BJ (cell line): ENCODE results near the gene RAPGEF5. TPM values are rescaled to one million over a fixed set of nuclear protein-coding genes. Genes with fewer than 3 reads are reported as not detected.

Source experiments
- CTCF ChIA-PET: fragments of 350-600 bp; formaldehyde crosslinking; extraction: SDS; loops from one replicate; lab custom pipeline; 2021; ENCODE audit warnings: antibody characterized with exemption, inconsistent platforms; lab: Yijun Ruan, JAX
- POLR2A ChIA-PET: fragments of 300-600 bp; sonication (Branson Sonifier 250); formaldehyde crosslinking; extraction: SDS; loops from one replicate; lab custom pipeline; 2021; ENCODE audit warnings: antibody characterized with exemption; lab: Charles Lee
- DNase-seq: peaks from one replicate; pipeline ENCODE4 v3.0.0-alpha.2; 2011; ENCODE audit warnings: low read depth
- H3K27me3 ChIP-seq: 2 replicates; pipeline ENCODE4 v1.6.0; 2011; ENCODE audit warnings: low read length; ENCODE audit not compliant: control insufficient read depth, insufficient read depth
- H3K36me3 ChIP-seq: 2 replicates; pipeline ENCODE4 v1.5.1; 2011; ENCODE audit warnings: low read length; ENCODE audit not compliant: control insufficient read depth, insufficient read depth
- H3K4me3 ChIP-seq: 2 replicates; pipeline ENCODE4 v1.5.1; 2011; ENCODE audit warnings: low read depth, mild to moderate bottlenecking, control low read depth, low read length
- polyA plus RNA-seq: library from polyadenylated mRNA; depleted of rRNA; stranded (reverse); fragments of >200 nt; gene quantifications from 2 replicates; pipeline ENCODE4 v1.2.3, GENCODE V29; 2011
- TF ChIP-seq, protein P1 (sequence below): IDR thresholded peaks from 2 replicates; pipeline ENCODE4 v1.5.1; 2011; ENCODE audit warnings: low read depth, mild to moderate bottlenecking, control low read depth, inconsistent platforms, low read length, moderate library complexity; ENCODE audit not compliant: insufficient read depth

The RAPGEF5 gene
- polyA plus RNA-seq, 1 experiment = not detected

- Histone ChIP-seq H3K4me3 (no peak overlapping the region), H3K27me3 (peaks cover 7% of the 10 kb centered on the region), H3K36me3 (no peaks in the 10 kb centered on the region)
- POLR2A ChIA-PET = no interaction called here
- TF ChIP-seq, protein P1, sequence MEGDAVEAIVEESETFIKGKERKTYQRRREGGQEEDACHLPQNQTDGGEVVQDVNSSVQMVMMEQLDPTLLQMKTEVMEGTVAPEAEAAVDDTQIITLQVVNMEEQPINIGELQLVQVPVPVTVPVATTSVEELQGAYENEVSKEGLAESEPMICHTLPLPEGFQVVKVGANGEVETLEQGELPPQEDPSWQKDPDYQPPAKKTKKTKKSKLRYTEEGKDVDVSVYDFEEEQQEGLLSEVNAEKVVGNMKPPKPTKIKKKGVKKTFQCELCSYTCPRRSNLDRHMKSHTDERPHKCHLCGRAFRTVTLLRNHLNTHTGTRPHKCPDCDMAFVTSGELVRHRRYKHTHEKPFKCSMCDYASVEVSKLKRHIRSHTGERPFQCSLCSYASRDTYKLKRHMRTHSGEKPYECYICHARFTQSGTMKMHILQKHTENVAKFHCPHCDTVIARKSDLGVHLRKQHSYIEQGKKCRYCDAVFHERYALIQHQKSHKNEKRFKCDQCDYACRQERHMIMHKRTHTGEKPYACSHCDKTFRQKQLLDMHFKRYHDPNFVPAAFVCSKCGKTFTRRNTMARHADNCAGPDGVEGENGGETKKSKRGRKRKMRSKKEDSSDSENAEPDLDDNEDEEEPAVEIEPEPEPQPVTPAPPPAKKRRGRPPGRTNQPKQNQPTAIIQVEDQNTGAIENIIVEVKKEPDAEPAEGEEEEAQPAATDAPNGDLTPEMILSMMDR = no peak
- DNase-seq = no peak
- CTCF ChIA-PET = no interaction called here
Observed at GRCh38 chr7:22354462-22354861, 2.5 kb downstream of the RAPGEF5 start.

DNA sequence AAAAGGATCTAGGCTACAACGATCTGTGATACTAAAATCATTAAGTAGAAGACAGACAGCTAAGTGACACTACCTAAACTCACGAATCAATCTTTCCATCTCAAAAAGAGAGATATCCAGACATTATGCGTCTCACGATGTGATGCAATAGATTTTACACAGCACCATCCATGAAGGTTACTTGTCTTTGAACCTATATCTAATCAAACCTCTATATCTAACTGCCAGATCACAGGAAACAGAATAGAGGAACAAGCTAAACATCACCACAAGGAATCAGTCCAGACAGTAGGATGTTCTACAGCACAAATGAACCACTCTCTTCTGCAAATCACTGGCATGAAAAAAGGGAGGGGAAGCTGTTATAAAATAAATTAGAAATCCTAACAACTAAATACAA is 4.1 kb downstream of the RAPGEF5 start:
- ChIA-PET CTCF (no interaction called here), POLR2A (no interaction called here)
- no peak overlapping the region for H3K4me3 ChIP-seq
- H3K27me3 ChIP-seq = peaks cover 5% of the 10 kb centered on the region
- no peak for DNase-seq
- H3K36me3 ChIP-seq = no peaks in the 10 kb centered on the region
- TF ChIP-seq, protein P1 = no peak

- POLR2A ChIA-PET = no interaction called here
- TF ChIP-seq, protein P1 = no peak
- Histone ChIP-seq H3K27me3 (peaks cover 3% of the 10 kb centered on the region), H3K36me3 (no peaks in the 10 kb centered on the region), H3K4me3 (no peak overlapping the region)
- CTCF ChIA-PET = interaction anchor here (1.1 kb wide), 1 partner anchor 20 kb away, joined by 4 read pairs; no protein-coding TSS in a partner anchor
- no peak for DNase-seq
Observed at GRCh38 chr7:22351878-22352277, 5.1 kb downstream of the RAPGEF5 start.

- no peak overlapping the region for H3K4me3 ChIP-seq
- DNase-seq = no peak
- H3K27me3 ChIP-seq = peaks cover 3% of the 10 kb centered on the region
- CTCF ChIA-PET = interaction anchor here (1.1 kb wide), 1 partner anchor 20 kb away, joined by 4 read pairs; no protein-coding TSS in a partner anchor
- H3K36me3 ChIP-seq = no peaks in the 10 kb centered on the region
- POLR2A ChIA-PET = no interaction called here
- TF ChIP-seq, protein P1 = no peak
Observed at GRCh38 chr7:22351329-22351692, 5.6 kb downstream of the RAPGEF5 start.

DNA sequence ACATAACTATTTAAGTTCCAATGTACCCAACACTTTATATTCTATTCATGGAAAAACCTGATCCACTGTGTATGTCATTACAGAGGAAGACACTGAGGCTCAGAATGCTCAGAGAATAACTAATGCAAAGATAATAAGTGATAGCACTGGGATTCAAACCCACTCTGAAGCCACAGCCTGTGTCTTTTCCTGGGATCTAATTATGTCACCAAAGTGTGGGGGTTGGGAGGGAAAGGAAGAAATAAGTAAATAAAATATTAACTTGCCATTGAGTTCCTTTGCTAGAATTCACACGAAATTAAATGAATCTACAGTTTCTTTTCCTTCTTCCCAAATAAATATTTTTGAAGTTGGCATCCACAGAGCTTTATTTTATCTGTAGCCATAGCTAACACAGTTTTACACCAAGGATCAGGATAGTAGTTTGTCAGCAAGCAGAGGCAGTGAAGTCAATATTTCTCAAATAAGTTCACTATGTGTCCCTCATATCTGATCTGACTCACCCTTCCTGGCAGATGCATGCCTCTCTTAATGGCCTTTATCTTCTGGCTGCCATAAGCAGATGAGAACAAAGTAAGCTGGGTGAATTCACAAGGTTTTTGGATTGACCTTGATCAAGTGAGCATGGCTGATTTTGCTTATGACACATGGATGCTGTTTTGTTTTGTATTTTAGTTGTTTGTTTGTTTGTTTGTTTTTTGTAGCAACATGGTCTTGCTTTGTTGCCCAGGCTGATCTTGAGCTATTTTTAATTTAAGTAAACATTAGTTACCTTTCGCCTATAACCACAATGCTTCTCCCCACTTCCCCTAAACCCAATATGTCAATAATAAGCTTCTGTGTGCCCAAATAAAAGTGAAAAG is 6.3 kb downstream of the RAPGEF5 start:
- ChIA-PET CTCF (interaction anchor here (1.1 kb wide), 1 partner anchor 21 kb away, joined by 4 read pairs; no protein-coding TSS in a partner anchor), POLR2A (no interaction called here)
- Histone ChIP-seq H3K36me3 (no peaks in the 10 kb centered on the region), H3K27me3 (no peaks in the 10 kb centered on the region), H3K4me3 (no peak overlapping the region)
- no peak for DNase-seq
- TF ChIP-seq, protein P1 = no peak
